HepG2 (cell line): ENCODE results near the gene CDH13. TPM values are rescaled to one million over a fixed set of nuclear protein-coding genes. Genes with fewer than 3 reads are reported as not detected.
A peak's percentile ranks its signal among the peaks of the same experiment; 100 is the strongest.

Source experiments
- AGO2 ChIP-seq: fragments of 200-400 bp; formaldehyde crosslinking; optimal IDR thresholded peaks from 2 replicates; pipeline ENCODE3; 2017; ENCODE audit warnings: mild to moderate bottlenecking, low read depth, low read length, moderate library complexity
- ARID3A ChIP-seq: IDR thresholded peaks from 2 replicates; pipeline ENCODE4 v1.6.1; 2012; ENCODE audit warnings: low read depth, low read length, improper control_type of control experiment
- CHD4 ChIP-seq: fragments of 200-600 bp; sonication (generic); IDR thresholded peaks from 2 replicates; pipeline ENCODE4 v1.7.0; 2017; ENCODE audit warnings: mild to moderate bottlenecking, low read length, borderline replicate concordance
- HNF1B ChIP-seq: sonication (generic); formaldehyde crosslinking; IDR thresholded peaks from 2 replicates; pipeline ENCODE4 v1.5.1; 2020; ENCODE audit warnings: mild to moderate bottlenecking, moderate library complexity, missing genetic modification reagents
- NONO ChIP-seq, 2 experiments: fragments of 450-650 bp in 1 of 2; sonication (generic) in 1 of 2; formaldehyde crosslinking in 1 of 2; IDR thresholded peaks in 1 of 2; conservative IDR thresholded peaks in 1 of 2; 2 replicates each; pipeline versions ENCODE4 v1.6.1 to v1.8.0; 2017 to 2022; ENCODE audit warnings: mild to moderate bottlenecking in 1 of 2, missing genetic modification reagents in 1 of 2, moderate library complexity in 1 of 2
- RELA ChIP-seq: sonication (generic); formaldehyde crosslinking; IDR thresholded peaks from 2 replicates; pipeline ENCODE4 v1.4.0; 2020; ENCODE audit warnings: missing genetic modification reagents
- TARDBP ChIP-seq: sonication (generic); formaldehyde crosslinking; IDR thresholded peaks from 2 replicates; pipeline ENCODE4 v1.8.0; 2022; ENCODE audit warnings: mild to moderate bottlenecking, missing genetic modification reagents
- ZBED4 ChIP-seq: sonication (generic); formaldehyde crosslinking; IDR thresholded peaks from 2 replicates; pipeline ENCODE4 v1.4.0; 2020; ENCODE audit warnings: missing genetic modification reagents, borderline replicate concordance
- ZBTB20 ChIP-seq: sonication (generic); formaldehyde crosslinking; IDR thresholded peaks from 2 replicates; pipeline ENCODE4 v1.8.1; 2023; ENCODE audit warnings: missing genetic modification reagents, low read depth, mild to moderate bottlenecking, borderline replicate concordance
- ZFP82 ChIP-seq: sonication (generic); formaldehyde crosslinking; IDR thresholded peaks from 2 replicates; pipeline ENCODE4 v1.5.1; 2020; ENCODE audit warnings: mild to moderate bottlenecking, missing genetic modification reagents, borderline replicate concordance
- ZHX2 ChIP-seq, 2 experiments: sonication (generic) in 1 of 2; formaldehyde crosslinking in 1 of 2; IDR thresholded peaks; 2 replicates each; pipeline versions ENCODE4 v1.6.1 to v1.9.0; 2014 to 2022; ENCODE audit warnings: antibody characterized with exemption in 1 of 2, borderline replicate concordance in 1 of 2, inconsistent platforms in 1 of 2, low read depth in 1 of 2, missing genetic modification reagents in 1 of 2
- ZNF101 ChIP-seq: sonication (generic); formaldehyde crosslinking; IDR thresholded peaks from 2 replicates; pipeline ENCODE4 v1.4.0; 2020; ENCODE audit warnings: mild to moderate bottlenecking, low read depth, missing genetic modification reagents, borderline replicate concordance
- polyA plus RNA-seq, 8 experiments: library from polyadenylated mRNA; depleted of rRNA in 3 of 8; stranded (reverse) in 7 of 8; unstranded in 1 of 8; fragments of >200 nt; fragmentation: Illumina TruSeq in 4 of 8; extraction: Trizol in 4 of 8; gene quantifications; 2 replicates each; pipeline versions ENCODE4 v1.2.1 to v1.2.3, GENCODE V29; 2011 to 2016; ENCODE audit warnings: low read depth in 4 of 8, missing spikeins in 1 of 8, mixed read lengths in 1 of 8; ENCODE audit not compliant: insufficient read depth in 1 of 8
- total RNA-seq, 5 experiments: library from RNA; depleted of rRNA; stranded (reverse); fragments of >200 nt; fragmentation: Illumina TruSeq; extraction: Trizol; gene quantifications; 2 replicates each; pipeline ENCODE4 v1.2.3, GENCODE V29; 2016; ENCODE audit warnings: low read depth in 1 of 5

Gene CDH13
- total and polyA plus RNA-seq, 2 of the 13 experiments (the other 11 are each of a cell fraction or from before 2014, with no cell fraction given), result not detected

GRCh38 chr16:83807710-83808572 is 1181.2 kb downstream of the CDH13 start, which contains the start of gene HSBP1 (continued):
- no peak for TF ChIP-seq ZBED4 (CRISPR knock-in tag)
- peak; percentile 3; the same call in 1 of the 2 replicates for TF ChIP-seq HNF1B (CRISPR knock-in tag)
- no peak for TF ChIP-seq ZBTB20 (CRISPR knock-in tag)
- TF ChIP-seq NONO (IDR thresholded peaks at IDR 0.05), result no peak
- peak; percentile 68 for TF ChIP-seq NONO (CRISPR knock-in tag; conservative IDR thresholded peaks at IDR 0.05)
- no peak for TF ChIP-seq ARID3A
- no peak for TF ChIP-seq RELA
- TF ChIP-seq ZHX2 (IDR thresholded peaks at IDR 0.05; ENCODE audit: low read depth), result no peak
- peak; percentile 68; the same call in 1 of the 2 replicates for TF ChIP-seq ZHX2 (CRISPR knock-in tag; IDR thresholded peaks at IDR 0.05; ENCODE audit: borderline replicate concordance)
- peak; percentile 76 for TF ChIP-seq AGO2
- peak; percentile 86 for TF ChIP-seq TARDBP (CRISPR knock-in tag)
- no peak for TF ChIP-seq ZNF101 (CRISPR knock-in tag)
- no peak for TF ChIP-seq CHD4
- TF ChIP-seq ZFP82 (CRISPR knock-in tag), result no peak
